DMS153 treated with DMSO at 0.1 percent for 48 hours (cell line): Measurements from ENCODE around the gene GNG13.

Experiments used
- DNase-seq: peaks from one replicate; lab custom pipeline; 2025; ENCODE audit not compliant: unreplicated experiment; lab: John Stamatoyannopoulos, UW

The GNG13 gene

DNA sequence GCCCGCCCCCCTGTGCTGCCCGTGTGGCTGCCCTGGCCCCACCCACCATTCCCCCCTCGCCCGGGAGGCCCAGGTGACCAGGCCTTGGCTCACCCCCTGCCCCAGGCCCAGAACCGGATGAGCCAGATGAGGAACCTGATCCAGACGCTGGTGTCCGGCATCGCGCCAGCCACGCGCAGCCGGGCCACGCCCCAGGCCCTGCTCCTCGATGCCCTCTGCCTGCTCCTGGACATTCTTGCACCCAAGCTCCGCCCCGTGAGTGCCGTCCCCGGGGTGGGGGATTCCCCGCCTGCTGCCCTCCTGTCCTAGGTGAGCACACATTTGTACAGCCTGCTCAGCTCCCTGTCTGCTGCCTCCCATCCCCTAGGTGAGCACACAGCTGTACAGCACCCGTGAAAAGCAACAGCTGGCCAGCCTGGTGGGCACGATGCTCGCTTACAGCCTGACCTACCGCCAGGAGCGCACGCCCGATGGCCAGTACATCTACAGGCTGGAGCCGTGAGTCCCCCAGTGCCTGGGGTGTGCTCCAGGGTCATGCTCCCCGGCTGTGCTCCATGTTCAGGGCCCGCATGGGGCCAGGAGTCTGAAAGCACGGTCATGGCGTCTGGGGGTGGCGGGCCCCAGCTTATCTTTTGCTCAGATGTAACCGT is 4.8 kb downstream of the GNG13 start:
- DNase-seq, result peak; percentile 2

DNA sequence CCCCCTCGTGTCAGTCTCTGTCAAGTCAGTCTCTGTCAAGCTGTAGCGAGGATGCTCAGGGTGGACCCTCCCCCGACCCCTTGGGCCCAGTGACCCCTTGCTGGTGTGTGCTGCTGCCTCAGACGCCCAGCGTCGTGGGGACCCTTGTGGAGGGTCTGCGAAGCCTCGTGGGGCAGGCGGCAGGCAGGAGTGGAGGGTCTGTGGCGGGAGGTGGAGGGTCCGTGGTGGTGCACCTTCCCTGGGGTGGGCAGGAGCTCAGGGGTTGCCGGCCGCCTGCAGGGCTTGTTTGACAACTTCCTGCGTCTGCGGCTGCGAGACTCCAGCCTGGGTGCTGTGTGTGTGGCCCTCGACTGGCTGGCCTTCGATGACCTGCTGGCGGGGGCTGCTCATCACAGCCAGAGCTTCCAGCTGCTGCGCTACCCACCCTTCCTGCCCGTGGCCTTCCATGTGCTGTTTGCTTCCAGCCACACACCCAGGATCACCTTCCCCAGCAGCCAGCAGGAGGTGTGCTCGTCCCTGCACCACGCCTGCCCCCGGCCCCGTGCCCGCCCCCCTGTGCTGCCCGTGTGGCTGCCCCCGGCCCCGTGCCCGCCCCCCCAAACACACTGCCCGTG is 5.6 kb downstream of the GNG13 start:
- no peak for DNase-seq

DNA sequence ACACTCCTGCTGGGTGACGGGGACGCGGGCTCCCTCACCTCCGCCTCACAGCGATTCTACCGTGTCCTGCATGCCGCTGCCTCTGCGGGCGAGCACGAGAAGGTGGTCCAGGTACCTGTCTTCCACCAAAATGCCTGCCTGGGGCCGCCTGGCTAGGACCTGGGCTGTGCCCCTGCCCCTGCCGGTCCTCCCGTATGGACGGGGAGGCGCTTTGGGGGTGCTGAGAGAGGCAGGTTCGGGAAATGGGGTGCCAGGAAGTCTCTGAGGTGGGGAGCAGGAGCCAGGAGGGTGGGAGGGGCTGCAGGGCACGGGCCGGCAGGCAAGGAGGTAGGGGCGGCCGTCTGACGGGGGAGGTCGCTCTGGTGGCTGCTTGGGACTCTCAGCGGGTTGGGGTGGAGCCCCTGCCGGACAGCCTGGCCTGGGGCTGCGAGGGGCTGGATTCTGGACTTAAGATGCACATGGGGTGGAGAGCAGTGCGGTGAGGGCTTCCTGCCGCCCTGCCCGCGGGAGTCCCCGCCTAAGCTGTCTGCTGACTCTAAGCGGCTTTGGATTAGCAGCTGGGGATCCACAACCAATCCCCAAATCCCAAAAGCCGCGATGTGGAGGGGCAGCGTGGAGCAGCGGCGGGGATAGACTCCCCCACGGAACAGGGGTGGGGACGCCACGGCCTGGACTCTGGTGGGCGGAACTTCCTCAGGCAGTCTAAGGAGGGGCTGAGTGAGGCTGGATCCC is 6.3 kb downstream of the GNG13 start:
- DNase-seq, result no peak

- DNase-seq, result no peak
These were observed 7.1 kb downstream of the GNG13 start for GRCh38 chr16:793414-793813.

DNA sequence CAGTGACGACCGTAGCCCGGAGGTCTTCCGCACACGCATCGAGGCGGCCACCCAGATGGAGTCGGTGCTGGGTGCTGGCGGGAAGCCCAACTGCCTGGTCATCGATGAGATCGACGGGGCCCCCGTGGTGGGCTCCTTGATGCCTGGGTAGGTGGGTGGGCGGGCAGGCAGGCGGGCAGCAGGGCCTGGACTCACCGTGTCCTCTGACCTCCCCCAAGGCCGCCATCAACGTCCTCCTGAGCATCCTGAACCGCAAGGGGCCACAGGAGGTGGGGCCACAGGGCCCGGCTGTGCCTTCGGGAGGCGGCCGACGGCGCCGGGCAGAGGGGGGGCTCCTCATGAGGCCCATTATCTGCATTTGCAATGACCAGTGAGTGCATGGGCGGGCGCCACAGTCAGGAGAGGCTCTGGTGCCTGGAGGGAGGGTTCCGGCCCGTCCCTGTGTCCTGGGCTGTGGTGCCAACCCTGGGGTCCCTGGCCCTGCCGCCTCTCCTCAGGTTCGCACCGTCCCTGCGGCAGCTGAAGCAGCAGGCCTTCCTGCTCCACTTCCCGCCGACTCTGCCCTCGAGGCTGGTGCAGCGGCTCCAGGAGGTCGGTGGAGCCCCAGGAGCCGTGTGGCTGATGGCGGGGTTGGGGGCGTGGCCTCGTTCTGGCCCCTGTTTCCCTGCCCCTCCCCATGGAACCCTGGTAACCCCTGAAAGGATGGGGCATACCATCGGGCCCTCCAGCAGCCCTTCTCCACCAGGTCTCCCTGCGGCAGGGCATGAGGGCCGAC is 8.1 kb downstream of the GNG13 start:
- DNase-seq, result no peak

- DNase-seq, result no peak
These were observed 9.4 kb downstream of the GNG13 start for GRCh38 chr16:791131-791530.

GRCh38 chr16:790086-790485 is 10.4 kb downstream of the GNG13 start:
- DNase-seq, result no peak

- no peak for DNase-seq
These were observed 11.2 kb downstream of the GNG13 start for GRCh38 chr16:789191-789850.

DNA sequence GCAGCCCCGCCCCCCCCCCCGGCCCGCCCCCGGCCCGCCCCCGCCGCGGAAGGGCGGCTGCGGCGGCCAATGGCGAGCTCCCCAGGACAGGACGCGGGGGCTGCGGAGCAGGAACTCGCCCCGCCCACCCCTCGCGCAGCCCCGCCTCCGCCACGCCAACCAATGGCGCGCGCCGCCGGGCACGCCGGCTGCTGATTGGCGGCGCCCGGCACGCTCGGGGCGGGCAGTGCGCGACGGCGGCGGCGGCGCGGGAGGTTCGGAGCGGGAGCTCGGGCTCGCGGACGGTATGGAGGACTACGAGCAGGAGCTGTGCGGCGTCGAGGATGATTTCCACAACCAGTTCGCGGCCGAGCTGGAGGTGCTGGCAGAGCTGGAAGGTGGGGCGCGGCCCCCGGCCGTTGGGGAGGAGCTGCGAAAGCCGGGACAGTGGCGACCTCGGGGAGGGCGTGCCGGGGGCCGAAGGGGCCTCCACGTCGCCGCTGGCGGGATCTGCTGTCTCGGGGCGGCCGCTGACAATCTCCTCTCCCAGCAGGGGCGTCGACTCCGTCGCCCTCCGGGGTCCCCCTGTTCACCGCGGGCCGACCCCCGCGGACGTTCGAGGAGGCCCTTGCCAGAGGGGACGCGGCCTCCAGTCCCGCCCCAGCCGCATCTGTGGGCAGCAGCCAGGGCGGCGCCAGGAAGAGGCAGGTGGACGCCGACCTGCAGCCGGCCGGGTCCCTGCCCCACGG is 12.0 kb downstream of the GNG13 start, which contains the start of gene CHTF18:
Gene CHTF18 (plus strand): TSS at position 222 of the 728 bp plus-strand sequence. CDS start 65 bp downstream, at position 287.
- peak; percentile 77 for DNase-seq

- DNase-seq, result no peak
These were observed 12.5 kb downstream of the GNG13 start, which contains the start of gene RPUSD1 for GRCh38 chr16:787978-788398. TSS of gene RPUSD1 (minus strand) at chr16:788381. CDS start at chr16:787737, 644 bp downstream.

GRCh38 chr16:787321-787966 is 13.1 kb downstream of the GNG13 start:
- DNase-seq, result no peak

DNA sequence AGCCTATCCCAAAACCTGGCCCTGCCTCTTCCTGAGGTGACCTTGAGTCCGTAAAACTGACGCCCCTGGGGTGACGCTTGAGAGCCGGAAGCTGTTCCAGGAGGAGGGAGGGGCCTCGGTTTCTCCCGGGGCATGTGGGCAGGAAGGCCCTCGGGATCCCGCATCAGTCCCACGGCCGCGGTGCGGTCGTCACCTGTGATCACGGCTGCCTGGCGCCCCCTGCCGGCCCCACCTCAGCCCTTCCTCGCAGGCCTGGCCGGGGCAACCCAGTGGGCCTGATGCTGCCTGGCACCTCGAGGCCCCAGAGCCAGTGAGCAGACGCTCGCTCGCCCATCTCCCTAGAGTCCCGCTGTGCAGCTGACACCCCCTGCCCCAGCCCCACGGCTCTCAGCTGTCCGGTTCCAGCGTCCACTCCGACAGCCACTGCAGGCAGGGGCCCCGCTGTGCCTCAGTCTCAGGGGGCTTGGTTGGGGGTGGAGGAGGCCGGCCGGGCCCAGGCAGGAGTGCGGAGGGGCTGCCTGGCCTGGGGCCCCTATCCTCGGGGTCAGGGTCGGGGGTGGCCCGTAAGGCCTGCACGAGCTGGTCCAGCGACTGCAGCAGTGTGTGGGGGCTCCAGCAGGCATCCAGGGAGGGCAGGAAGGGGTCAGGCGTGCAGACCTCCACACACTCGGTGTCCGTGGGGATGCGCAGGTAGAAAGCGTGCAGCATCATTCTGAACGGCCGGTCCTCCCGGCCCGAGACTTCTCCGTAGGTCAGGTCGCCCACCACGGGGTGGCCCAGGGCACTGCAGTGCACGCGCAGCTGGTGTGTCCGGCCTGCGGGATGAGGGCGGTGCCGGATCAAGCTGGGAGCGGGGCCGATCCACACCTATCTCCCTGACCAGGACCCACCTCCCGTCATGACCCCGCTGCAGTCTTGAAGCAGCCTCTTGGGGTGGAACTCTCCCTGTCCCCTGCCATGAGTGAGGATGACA is 14.7 kb downstream of the GNG13 start:
- DNase-seq, result peak; percentile 36

- no peak for DNase-seq
These were observed 16.1 kb downstream of the GNG13 start for GRCh38 chr16:784431-784830.

DNA sequence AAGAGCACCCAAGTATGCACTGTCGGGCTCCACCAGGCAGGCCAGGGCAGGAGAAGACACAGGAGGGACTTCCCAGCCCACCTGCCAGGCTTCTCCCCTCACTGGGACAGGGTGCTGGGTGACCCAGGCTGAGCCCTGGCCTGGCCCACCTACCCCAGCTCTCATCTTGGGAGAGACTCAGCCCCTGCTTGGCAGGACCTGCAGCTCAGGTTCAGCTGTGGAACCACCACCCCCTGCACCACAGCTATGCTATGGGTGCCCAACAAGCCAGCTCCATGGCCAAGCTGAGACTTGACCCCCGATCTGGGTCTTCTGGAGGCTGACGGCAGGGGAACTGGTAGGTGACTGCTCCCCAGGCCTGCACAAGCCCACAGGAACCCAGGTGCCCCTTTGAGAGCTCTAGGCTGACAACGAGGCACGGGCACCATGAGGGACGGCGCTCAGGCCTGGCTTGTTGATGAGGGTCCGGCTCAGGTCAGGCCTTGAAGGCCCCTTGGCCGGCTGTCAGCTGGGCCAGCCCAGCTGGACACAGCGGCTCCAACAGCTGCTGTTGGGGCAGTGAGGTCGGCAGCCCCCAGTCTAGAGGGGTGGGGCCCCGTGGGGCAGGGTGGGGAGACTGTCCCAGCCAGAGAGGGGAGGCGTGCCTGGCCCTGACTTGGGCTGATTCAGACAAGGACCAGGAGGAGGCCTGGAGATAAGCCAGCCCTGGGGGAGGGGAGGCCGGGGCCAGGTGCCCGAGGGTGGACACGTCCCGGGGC is 17.0 kb downstream of the GNG13 start:
- DNase-seq, result no peak

- peak; percentile 76 for DNase-seq
These were observed 17.6 kb downstream of the GNG13 start for GRCh38 chr16:782766-783403.

GRCh38 chr16:782258-782657 is 18.3 kb downstream of the GNG13 start:
- DNase-seq, result no peak

DNA sequence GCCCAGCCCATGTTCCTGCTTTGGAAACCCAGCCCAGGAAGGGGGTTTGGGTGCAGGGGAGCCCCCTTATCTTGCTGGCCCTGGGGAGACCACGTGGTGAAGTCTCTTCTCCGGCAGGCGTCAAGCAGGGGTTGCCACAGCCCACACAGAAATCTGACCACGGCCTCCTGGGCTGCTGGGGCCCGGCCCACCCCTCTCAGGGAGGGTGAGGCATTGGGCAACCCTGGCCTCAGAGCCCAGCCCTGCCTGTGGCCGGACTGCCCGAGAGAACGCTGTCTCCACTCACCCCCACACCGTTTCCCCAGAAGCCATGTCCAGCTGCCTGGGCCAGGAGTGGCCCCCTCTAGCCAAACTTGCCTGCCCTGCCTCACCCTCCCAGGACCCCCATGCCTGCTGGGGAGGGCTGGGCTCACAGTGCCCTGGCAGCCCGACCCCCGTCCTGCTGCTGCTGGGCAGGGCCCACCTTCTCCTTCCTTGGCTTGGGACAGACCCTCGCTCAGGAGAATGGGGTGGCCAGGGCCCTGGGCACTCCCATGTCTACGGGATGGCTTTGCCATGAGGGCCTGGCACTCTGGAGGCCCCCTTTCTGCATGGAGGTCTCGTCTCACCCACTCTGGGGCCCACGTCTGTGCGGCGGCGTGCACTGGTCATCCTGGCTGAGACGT is 19.1 kb downstream of the GNG13 start:
- no peak for DNase-seq
